VCaP (cell line): ENCODE measurements around the gene HAX1.
"Not testable (repeated sequence)": the region's sequence is repeated elsewhere in the genome, so short reads cannot be mapped to it uniquely, and the experiment has no call there.

ENCODE experiments used
- H3K27ac ChIP-seq: fragments of 450-650 bp; 2 replicates; pipeline ENCODE4 v1.5.1; 2017
- TF ChIP-seq, protein P1 (sequence below): fragments of 450-650 bp; conservative IDR thresholded peaks from 2 replicates; pipeline ENCODE4 v1.5.1; 2017; ENCODE audit warnings: mild to moderate bottlenecking, moderate library complexity

HAX1 gene

DNA sequence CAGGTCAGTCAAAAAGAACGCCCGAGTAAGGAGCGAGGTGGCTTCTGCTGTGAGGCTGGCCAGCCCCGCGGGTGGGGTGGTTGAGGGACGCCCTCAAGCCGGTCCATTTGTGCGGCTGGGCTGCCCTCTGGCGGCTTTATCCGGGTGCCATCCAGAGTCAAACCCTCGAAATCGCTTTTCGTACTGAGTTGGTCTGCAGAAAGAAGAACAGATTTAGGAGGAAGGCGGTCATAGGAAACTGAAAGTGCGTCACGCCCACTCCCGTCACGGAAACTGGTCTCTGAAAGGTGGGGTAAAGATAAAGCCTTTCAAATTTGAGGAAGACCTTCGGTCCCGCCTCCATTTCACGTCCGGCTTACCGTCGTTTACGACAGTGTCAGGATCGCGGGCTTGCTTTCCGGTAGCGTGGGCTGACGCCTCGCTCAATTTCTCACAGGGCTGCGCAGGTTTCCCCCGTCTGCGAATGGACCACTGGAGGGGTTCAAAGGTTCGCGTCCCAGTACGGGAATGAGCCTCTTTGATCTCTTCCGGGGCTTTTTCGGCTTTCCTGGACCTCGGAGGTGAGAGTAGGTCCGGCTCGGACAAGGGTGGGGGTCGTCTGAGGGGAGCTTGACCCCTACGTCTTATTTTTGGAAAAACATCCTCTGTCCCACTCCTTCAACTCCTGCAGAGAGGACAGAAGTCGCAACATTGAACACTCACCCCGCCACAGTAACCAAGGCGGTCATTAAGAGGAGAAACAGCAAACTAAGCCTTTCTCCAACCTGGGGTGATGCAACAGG lies at the start of gene HAX1:
Gene HAX1, plus strand, starts transcription at position 413 of the 782 bp plus-strand sequence. Its CDS starts 95 bp downstream, at position 508.
- H3K27ac ChIP-seq: peak within 1 kb of the TSS; percentile 94
- TF ChIP-seq, protein P1, sequence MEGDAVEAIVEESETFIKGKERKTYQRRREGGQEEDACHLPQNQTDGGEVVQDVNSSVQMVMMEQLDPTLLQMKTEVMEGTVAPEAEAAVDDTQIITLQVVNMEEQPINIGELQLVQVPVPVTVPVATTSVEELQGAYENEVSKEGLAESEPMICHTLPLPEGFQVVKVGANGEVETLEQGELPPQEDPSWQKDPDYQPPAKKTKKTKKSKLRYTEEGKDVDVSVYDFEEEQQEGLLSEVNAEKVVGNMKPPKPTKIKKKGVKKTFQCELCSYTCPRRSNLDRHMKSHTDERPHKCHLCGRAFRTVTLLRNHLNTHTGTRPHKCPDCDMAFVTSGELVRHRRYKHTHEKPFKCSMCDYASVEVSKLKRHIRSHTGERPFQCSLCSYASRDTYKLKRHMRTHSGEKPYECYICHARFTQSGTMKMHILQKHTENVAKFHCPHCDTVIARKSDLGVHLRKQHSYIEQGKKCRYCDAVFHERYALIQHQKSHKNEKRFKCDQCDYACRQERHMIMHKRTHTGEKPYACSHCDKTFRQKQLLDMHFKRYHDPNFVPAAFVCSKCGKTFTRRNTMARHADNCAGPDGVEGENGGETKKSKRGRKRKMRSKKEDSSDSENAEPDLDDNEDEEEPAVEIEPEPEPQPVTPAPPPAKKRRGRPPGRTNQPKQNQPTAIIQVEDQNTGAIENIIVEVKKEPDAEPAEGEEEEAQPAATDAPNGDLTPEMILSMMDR: peak; percentile 84

DNA sequence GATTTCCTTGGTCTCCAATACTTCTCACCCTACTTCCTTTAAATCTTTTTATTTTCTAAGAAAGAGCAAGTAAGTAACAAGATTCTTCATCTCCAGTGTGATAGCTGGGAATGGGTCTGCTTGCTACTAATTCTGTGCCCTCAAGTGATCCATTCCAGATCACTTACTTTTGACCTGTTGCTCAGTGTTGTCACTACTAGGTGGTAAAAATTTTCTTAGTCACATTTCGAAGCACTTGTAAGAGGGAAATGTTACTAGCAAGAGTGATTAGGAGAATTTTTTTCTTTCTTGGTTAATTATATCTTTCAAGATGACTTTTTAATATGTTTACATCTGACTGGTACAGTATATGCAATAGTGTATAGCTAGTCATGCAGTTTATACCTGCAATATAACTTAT lies 49.5 kb upstream of the HAX1 start:
- H3K27ac ChIP-seq: peak overlapping the region; percentile 100; the same call in 1 of the 2 replicates
- TF ChIP-seq, protein P1: no peak

DNA sequence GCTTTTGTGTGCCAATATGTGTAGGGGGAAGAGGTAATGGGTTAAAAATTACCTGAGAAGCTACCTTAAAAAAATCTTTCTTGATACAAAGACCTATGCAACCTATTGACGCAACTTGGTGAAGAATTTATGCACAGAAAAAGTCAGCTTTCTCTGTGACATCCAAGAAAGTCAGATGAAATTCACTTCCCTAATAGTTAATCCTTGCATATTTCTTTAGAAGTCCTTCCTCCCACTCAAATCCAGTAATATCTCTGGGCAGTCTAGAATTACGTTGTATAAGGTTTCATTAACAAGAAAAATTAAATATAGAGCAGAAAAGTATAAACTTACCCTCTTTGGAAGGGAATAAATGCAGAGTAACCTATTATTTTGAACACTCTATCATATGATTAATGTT lies 48.8 kb upstream of the HAX1 start:
- TF ChIP-seq, protein P1: no peak
- H3K27ac ChIP-seq: peak overlapping the region; percentile 100; the same call in 1 of the 2 replicates

DNA sequence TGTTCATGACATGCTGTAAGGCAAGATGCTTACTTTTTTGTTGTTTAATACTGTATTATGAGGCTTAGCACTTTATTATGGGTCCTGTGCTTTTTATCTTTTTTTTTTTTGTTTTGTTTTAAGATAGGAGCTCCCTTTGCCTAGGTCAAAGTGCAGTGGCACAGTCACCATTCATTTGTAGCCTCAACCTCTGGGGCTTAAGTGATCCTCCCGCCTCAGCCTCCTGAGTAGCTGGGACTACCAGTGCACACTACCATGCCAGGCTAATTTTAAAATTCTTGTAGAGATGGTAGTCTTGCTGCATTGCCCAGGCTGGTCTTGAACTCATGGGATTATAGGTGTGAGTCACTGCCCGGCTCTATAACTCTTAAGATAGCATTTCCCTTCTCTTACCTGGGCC lies 47.1 kb upstream of the HAX1 start:
- no peak overlapping the region for H3K27ac ChIP-seq
- TF ChIP-seq, protein P1: no peak

DNA sequence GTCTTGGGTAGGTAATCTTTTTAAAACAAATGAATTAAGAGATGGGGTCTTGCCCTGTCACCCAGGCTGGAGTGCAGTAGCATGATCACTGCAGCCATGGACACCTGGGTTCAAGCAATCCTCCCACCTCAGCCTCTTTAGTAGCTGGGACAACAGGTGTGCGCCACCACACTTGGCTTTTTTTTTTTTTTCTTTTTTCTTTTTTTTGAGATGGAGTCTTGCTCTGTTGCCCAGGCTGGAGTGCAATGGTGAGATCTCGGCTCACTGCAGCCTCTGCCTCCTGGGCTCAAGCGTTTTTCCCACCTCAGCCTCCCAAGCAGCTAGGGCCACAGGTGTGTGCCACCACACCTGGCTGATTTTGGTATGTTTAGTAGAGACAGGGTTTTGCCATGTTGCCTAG lies 41.3 kb upstream of the HAX1 start:
- not testable (repeated sequence) for H3K27ac ChIP-seq

DNA sequence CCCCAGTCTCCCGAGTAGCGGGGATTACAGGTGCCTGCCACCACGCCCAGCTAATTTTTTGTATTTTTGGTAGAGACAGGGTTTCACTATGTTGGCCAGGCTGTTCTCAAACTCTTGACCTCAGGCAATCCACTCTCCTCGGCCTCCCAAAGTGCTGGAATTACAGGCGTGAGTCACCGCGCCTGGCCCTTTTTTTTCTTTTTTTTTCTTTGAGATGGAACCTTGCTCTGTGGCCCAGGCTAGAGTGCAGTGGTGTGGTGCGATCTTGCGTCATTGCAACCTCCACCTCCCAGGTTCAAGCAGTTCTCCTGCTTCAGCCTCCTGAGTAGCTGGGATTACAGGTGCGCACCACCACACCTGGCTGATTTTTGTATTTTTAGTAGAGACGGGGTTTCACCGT lies 39.3 kb upstream of the HAX1 start:
- H3K27ac ChIP-seq: not testable (repeated sequence)

DNA sequence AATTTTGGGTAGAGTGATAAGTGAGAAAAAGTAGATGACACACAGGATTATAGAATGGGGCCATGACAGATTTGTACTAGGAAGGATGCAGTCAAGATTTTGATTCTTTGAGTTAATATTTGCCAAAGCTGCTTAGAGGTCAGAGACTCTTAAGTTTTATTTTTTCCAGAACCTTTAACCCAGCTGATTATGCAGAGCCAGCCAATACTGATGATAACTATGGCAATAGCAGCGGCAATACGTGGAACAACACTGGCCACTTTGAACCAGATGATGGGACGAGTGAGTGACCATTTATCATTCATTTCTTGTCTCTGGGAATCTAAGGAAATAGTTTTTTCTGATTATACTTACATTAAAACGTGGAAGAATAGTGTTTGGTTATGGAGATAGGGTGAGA lies 35.6 kb upstream of the HAX1 start:
- TF ChIP-seq, protein P1: no peak
- no peak overlapping the region for H3K27ac ChIP-seq

DNA sequence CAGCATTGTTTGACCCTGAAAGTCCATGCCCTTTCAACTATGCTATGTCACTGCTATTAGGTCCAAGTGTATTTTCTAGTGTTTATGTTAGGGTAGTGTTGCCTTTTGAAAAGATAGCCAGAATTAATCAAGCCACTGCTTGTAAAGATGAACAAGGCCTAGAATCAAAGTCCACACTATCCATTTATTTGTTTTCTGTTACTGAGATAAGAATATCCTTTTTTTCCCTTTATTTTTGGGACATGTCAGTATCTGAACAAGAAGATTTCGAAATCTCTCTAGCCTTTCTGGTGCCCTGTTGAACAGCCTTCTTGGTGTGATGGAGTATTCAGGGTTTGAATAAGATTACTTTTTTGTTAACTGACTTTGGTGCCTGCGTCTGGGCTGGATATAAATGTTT lies 35.0 kb upstream of the HAX1 start:
- TF ChIP-seq, protein P1: no peak

More for the DNA sequence above, 35.0 kb upstream of the HAX1 start:
- no peak overlapping the region for H3K27ac ChIP-seq
